Epithelial cell of proximal tubule (primary cell): Measurements from ENCODE around the gene TBX4. TPM values are rescaled to one million over a fixed set of nuclear protein-coding genes. Genes with fewer than 3 reads are reported as not detected.
"Not testable (repeated sequence)": the region's sequence is repeated elsewhere in the genome, so short reads cannot be mapped to it uniquely, and the experiment has no call there.

Source experiments
- DNase-seq: peaks from one replicate; pipeline ENCODE4 v3.0.0-alpha.2; 2011; ENCODE audit warnings: low read depth
- H3K4me3 ChIP-seq: 2 replicates; pipeline ENCODE4 v1.5.1; 2011; ENCODE audit warnings: low read depth, mild to moderate bottlenecking, low read length
- total RNA-seq: library from RNA; depleted of rRNA; stranded (reverse); fragments of >200 nt; gene quantifications from 2 replicates; pipeline ENCODE4 v1.2.3, GENCODE V29; 2015
- TF ChIP-seq, protein P1 (sequence below): conservative IDR thresholded peaks from 2 replicates; pipeline ENCODE4 v1.5.1; 2012; ENCODE audit warnings: low read depth, mild to moderate bottlenecking, low read length

The TBX4 gene
- total RNA-seq, 1 donor from 2014 or later = not detected

- no peak for DNase-seq
- H3K4me3 ChIP-seq = no peak overlapping the region
- TF ChIP-seq, protein P1, sequence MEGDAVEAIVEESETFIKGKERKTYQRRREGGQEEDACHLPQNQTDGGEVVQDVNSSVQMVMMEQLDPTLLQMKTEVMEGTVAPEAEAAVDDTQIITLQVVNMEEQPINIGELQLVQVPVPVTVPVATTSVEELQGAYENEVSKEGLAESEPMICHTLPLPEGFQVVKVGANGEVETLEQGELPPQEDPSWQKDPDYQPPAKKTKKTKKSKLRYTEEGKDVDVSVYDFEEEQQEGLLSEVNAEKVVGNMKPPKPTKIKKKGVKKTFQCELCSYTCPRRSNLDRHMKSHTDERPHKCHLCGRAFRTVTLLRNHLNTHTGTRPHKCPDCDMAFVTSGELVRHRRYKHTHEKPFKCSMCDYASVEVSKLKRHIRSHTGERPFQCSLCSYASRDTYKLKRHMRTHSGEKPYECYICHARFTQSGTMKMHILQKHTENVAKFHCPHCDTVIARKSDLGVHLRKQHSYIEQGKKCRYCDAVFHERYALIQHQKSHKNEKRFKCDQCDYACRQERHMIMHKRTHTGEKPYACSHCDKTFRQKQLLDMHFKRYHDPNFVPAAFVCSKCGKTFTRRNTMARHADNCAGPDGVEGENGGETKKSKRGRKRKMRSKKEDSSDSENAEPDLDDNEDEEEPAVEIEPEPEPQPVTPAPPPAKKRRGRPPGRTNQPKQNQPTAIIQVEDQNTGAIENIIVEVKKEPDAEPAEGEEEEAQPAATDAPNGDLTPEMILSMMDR = no peak
Observed at GRCh38 chr17:61505846-61506627, 53.8 kb downstream of the TBX4 start.

DNA sequence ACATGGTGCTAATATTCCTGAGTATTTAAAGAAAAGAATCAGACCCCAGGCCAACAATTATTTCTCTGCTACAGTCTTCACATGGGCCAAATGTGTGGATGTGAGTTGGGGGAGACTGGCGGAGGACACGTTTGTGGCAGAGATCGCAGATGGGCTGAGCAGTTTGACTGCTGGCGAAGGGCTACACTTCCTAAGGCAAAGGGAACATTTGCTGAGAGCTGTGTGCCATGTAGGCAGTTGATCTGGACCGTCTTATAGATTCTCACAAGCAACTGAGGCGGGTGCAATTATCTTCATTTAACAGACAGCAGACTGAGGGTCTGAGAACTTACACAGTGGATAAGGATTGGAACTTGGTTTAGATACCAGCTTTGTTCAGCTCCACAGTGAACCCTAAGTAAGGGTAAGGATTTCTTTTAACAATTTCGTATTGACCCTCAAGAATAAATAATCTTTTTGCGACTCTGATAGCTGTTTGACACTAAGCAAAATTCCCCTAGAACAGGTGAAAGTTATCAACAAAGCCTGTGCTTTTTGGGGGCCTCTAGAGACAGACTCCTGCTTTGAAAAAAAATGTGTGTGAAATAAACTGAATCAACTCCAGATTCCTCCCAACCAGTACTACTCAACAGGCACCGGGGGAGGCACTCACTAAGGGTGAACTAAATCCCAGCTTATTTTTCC lies 55.3 kb downstream of the TBX4 start:
- no peak overlapping the region for H3K4me3 ChIP-seq
- no peak for DNase-seq
- TF ChIP-seq, protein P1 = no peak

GRCh38 chr17:61508912-61509311 lies 56.7 kb downstream of the TBX4 start:
- TF ChIP-seq, protein P1 = no peak
- DNase-seq = no peak
- H3K4me3 ChIP-seq = no peak overlapping the region

- not testable (repeated sequence) for DNase-seq
Observed at GRCh38 chr17:61509454-61509853, 57.2 kb downstream of the TBX4 start.

GRCh38 chr17:61510237-61510636 lies 58.0 kb downstream of the TBX4 start:
- no peak for DNase-seq
- H3K4me3 ChIP-seq = no peak overlapping the region
- TF ChIP-seq, protein P1 = no peak

More at GRCh38 chr17:61509454-61509853, 57.2 kb downstream of the TBX4 start:
- H3K4me3 ChIP-seq = not testable (repeated sequence)

DNA sequence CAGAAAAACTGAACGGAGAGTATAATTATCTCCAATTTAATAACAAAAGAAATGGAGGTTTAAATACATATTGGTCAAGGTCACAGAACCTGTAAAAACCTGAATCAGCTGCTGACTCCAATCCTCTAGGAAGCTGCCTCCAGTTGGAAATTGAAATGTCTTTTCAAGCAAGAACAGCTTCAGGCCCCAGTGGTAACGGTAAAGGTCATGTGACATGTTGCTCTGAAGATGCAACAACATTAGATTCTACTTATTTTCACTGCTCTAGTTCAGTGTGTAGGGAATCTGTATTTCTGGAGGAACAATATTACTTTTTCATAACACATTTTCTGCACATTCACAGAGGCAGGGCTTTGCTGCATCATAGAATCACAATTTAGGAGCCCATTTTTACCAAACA lies 58.8 kb downstream of the TBX4 start:
- no peak for DNase-seq
- TF ChIP-seq, protein P1 = no peak
- H3K4me3 ChIP-seq = no peak overlapping the region

DNA sequence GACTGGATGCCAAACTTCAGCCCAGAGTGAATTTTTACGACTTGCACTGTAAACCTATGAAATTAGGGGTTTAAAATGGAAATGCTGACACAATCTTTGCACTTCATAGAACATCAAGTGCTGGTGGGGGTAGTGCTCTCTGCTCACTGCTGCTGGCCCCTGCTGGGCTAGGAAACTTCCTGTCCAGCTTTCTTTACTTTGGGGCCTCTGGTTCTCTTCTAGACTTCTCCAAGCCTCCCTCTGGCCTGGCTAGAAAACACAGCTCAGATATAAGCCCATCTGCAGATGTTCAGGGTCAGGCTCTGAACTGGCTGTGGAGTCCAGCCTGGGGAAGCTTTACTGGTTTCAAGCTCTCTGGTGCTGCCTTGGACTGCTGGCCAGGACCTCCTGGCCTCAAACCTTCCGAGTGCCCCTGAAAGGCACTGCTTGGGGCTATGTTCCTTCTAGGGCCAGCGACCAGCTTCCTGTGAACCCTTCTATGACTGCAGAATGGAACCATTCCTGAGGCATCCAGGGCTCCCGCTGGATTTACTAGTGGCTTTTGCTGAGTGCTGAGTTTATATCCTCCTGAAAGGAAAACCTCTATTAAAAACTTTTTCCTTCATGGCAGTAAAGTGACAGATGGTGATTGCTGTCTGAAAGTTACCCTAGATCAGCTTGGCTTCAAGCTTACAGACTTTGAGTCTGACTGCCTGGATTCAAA lies 59.4 kb downstream of the TBX4 start:
- DNase-seq = no peak
- TF ChIP-seq, protein P1 = no peak

More for the DNA sequence above, 59.4 kb downstream of the TBX4 start:
- no peak overlapping the region for H3K4me3 ChIP-seq
